ENCODE measurements around the gene FHIT. TPM values are rescaled to one million over a fixed set of nuclear protein-coding genes. Genes with fewer than 3 reads are reported as not detected.

Gene FHIT
- total and polyA plus RNA-seq, 2 of the 4 experiments (the other 2 are of a cell fraction) = 0.07 TPM; not detected in 1

DNA sequence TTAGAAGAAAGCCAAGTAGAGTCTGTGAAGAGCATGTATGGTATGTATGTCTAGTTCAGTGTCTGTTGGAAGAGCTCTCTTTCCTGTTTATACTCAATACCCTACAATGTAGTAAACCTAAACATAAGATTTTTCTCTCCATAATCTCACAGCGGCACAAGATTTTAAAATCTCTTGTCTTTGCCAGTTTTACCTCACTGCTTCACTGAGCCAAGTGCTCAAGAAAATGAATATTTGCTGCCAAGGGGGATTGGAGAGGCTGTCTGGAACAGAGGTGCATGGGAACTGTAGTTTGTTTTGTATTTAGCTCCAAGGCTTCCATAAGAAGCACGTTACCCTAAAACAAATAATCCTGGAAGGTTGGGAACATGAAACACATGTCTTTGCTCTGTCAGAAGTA is 49.5 kb upstream of the FHIT start:
- no peak overlapping the region for H3K9ac ChIP-seq (ENCODE audit: low read depth, low read length)
- H4K20me1 ChIP-seq (ENCODE audit: insufficient read depth, low read length) = no peaks in the 10 kb centered on the region
- TF ChIP-seq, protein P1, sequence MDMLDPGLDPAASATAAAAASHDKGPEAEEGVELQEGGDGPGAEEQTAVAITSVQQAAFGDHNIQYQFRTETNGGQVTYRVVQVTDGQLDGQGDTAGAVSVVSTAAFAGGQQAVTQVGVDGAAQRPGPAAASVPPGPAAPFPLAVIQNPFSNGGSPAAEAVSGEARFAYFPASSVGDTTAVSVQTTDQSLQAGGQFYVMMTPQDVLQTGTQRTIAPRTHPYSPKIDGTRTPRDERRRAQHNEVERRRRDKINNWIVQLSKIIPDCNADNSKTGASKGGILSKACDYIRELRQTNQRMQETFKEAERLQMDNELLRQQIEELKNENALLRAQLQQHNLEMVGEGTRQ (IDR thresholded peaks at IDR 0.05; ENCODE audit: low read depth, low read length) = no peak
- TF ChIP-seq, protein P2, sequence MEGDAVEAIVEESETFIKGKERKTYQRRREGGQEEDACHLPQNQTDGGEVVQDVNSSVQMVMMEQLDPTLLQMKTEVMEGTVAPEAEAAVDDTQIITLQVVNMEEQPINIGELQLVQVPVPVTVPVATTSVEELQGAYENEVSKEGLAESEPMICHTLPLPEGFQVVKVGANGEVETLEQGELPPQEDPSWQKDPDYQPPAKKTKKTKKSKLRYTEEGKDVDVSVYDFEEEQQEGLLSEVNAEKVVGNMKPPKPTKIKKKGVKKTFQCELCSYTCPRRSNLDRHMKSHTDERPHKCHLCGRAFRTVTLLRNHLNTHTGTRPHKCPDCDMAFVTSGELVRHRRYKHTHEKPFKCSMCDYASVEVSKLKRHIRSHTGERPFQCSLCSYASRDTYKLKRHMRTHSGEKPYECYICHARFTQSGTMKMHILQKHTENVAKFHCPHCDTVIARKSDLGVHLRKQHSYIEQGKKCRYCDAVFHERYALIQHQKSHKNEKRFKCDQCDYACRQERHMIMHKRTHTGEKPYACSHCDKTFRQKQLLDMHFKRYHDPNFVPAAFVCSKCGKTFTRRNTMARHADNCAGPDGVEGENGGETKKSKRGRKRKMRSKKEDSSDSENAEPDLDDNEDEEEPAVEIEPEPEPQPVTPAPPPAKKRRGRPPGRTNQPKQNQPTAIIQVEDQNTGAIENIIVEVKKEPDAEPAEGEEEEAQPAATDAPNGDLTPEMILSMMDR (conservative IDR thresholded peaks at IDR 0.05; ENCODE audit: low read depth, low read length) = no peak
- TF ChIP-seq FOS (IDR thresholded peaks at IDR 0.05; ENCODE audit: low read depth, low read length) (no peak), NFE2L2 (IDR thresholded peaks at IDR 0.05; ENCODE audit: low read depth, low read length) (no peak), MAZ (IDR thresholded peaks at IDR 0.05; ENCODE audit: borderline replicate concordance, low read depth, low read length) (no peak), RFX5 (IDR thresholded peaks at IDR 0.05; ENCODE audit: low read depth, low read length) (no peak), CEBPB (IDR thresholded peaks at IDR 0.05; ENCODE audit: low read depth, low read length) (no peak), RAD21 (IDR thresholded peaks at IDR 0.05; ENCODE audit: low read length) (no peak), MXI1 (IDR thresholded peaks at IDR 0.05; ENCODE audit: borderline replicate concordance, low read depth, low read length) (no peak), BHLHE40 (IDR thresholded peaks at IDR 0.05; ENCODE audit: low read depth, low read length) (no peak), MAFK (IDR thresholded peaks at IDR 0.05; ENCODE audit: low read depth, low read length) (no peak), RCOR1 (IDR thresholded peaks at IDR 0.05; ENCODE audit: insufficient replicate concordance, low read length) (no peak), POLR2A (IDR thresholded peaks at IDR 0.05; ENCODE audit: low read depth, low read length) (no peak)
- TF ChIP-seq, protein P3, sequence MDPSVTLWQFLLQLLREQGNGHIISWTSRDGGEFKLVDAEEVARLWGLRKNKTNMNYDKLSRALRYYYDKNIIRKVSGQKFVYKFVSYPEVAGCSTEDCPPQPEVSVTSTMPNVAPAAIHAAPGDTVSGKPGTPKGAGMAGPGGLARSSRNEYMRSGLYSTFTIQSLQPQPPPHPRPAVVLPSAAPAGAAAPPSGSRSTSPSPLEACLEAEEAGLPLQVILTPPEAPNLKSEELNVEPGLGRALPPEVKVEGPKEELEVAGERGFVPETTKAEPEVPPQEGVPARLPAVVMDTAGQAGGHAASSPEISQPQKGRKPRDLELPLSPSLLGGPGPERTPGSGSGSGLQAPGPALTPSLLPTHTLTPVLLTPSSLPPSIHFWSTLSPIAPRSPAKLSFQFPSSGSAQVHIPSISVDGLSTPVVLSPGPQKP (IDR thresholded peaks at IDR 0.05; ENCODE audit: borderline replicate concordance, low read depth, low read length) = no peak
- DNase-seq = no peak
- no peak overlapping the region for H3K4me2 ChIP-seq (ENCODE audit: low read depth, low read length)
- no peak overlapping the region for H2BK20ac ChIP-seq (ENCODE audit: low read depth, low read length)
- no peaks in the 10 kb centered on the region for H3K4me1 ChIP-seq (ENCODE audit: control insufficient read depth, insufficient read depth, low read length)
- H3K56ac ChIP-seq (ENCODE audit: extremely low read depth, insufficient read depth, low read length) = no peak overlapping the region
- no peak overlapping the region for H2AK9ac ChIP-seq (replicated peaks; ENCODE audit: low read depth, low read length, poor library complexity)
- H3K27ac ChIP-seq (ENCODE audit: insufficient read depth, low read length) = no peak overlapping the region
- ChIA-PET CTCF (no interaction called here), POLR2A (ENCODE audit: unreplicated experiment) (no interaction called here)
- no peak overlapping the region for H3K4me3 ChIP-seq (ENCODE audit: insufficient read depth, low read depth, low read length)
- H3K27me3 ChIP-seq (ENCODE audit: control insufficient read depth, insufficient read depth, low read length) = no peaks in the 10 kb centered on the region
- BruUV-seq (replicated peaks) = no TSS peak
- H3K9me1 ChIP-seq (ENCODE audit: insufficient read depth, low read length) = no peaks in the 10 kb centered on the region
- no CpG with 5 or more reads among the region's 2 CpGs for WGBS, 2 experiments (ENCODE audit: extremely low coverage in 2 of 2, insufficient read length in 1 of 2)
- no peak overlapping the region for H4K5ac ChIP-seq (ENCODE audit: low read depth, low read length)
- no peaks in the 10 kb centered on the region for H3K79me1 ChIP-seq (ENCODE audit: low read depth in 1 of 2, low read length in 2 of 2)
- H2BK5ac ChIP-seq (ENCODE audit: low read depth, low read length, poor library complexity, severe bottlenecking) = no peak overlapping the region
- intact Hi-C loops (cut with micrococcal nuclease) = no loop called here
- no peaks in the 10 kb centered on the region for H3K36me3 ChIP-seq (ENCODE audit: control insufficient read depth, insufficient read depth, low read length)
- H3K18ac ChIP-seq (ENCODE audit: low read depth, low read length) = no peak overlapping the region
- no peak overlapping the region for H2AFZ ChIP-seq (replicated peaks; ENCODE audit: low read length, poor library complexity)
- dilution Hi-C loops (cut with HindIII; ENCODE audit: low sequenced_read_pairs, unreplicated experiment) = no loop called here
- no peak overlapping the region for H2AK5ac ChIP-seq (ENCODE audit: low read depth, low read length)
- no peak overlapping the region for H3K4ac ChIP-seq (ENCODE audit: low read depth, low read length)
- H3K9me3 ChIP-seq (ENCODE audit: control insufficient read depth, insufficient read depth, low read length) = no peaks in the 10 kb centered on the region
- H4K8ac ChIP-seq (ENCODE audit: low read depth in 2 of 2, low read length in 2 of 2) = no peak overlapping the region
- no peak overlapping the region for H4K91ac ChIP-seq (ENCODE audit: insufficient read depth, low read depth, low read length)
- no peak overlapping the region for H2BK15ac ChIP-seq (ENCODE audit: low read depth, low read length)
- ATAC-seq (ENCODE audit: low read depth) = no peak
- no peak overlapping the region for H3K14ac ChIP-seq (replicated peaks; ENCODE audit: low read depth, low read length)
- in situ Hi-C loops (cut with MboI; ENCODE audit: low sequenced_read_pairs) = no loop called here
- H2BK120ac ChIP-seq (ENCODE audit: low read depth, low read length) = no peak overlapping the region
- no peak overlapping the region for H3K23ac ChIP-seq (ENCODE audit: low read depth, low read length)
